ENCODE data around the gene TMEM132A.

DNA sequence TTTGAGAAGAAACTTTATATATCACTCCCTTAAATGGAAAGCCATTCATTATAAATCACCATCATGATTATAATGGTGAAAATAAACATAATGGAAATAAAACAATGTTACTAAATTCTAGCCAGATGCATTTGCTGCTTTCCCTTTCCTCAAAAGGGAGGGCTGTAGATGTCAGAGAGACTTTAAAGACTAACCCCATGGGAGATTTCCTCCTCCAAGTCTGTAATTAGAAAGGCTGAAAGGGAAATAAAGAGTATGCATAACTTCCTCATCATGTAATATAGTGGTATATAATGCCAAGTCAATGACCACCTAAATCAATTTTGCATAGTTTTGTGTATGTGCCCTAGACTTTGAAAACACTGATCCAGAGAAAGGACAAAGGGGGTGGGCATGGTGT, 53.6 kb downstream of the TMEM132A start:
- TF ChIP-seq, protein P1, sequence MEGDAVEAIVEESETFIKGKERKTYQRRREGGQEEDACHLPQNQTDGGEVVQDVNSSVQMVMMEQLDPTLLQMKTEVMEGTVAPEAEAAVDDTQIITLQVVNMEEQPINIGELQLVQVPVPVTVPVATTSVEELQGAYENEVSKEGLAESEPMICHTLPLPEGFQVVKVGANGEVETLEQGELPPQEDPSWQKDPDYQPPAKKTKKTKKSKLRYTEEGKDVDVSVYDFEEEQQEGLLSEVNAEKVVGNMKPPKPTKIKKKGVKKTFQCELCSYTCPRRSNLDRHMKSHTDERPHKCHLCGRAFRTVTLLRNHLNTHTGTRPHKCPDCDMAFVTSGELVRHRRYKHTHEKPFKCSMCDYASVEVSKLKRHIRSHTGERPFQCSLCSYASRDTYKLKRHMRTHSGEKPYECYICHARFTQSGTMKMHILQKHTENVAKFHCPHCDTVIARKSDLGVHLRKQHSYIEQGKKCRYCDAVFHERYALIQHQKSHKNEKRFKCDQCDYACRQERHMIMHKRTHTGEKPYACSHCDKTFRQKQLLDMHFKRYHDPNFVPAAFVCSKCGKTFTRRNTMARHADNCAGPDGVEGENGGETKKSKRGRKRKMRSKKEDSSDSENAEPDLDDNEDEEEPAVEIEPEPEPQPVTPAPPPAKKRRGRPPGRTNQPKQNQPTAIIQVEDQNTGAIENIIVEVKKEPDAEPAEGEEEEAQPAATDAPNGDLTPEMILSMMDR (IDR thresholded peaks at IDR 0.05 in 8 of 11, conservative IDR thresholded peaks at IDR 0.05 in 3 of 11): no peak
- TF ChIP-seq POLR2A (IDR thresholded peaks at IDR 0.05) (no peak), POLR2AphosphoS5 (IDR thresholded peaks at IDR 0.05) (no peak)

Data from spleen (tissue), 7 donors.